ENCODE data around the gene HEMGN.

DNA sequence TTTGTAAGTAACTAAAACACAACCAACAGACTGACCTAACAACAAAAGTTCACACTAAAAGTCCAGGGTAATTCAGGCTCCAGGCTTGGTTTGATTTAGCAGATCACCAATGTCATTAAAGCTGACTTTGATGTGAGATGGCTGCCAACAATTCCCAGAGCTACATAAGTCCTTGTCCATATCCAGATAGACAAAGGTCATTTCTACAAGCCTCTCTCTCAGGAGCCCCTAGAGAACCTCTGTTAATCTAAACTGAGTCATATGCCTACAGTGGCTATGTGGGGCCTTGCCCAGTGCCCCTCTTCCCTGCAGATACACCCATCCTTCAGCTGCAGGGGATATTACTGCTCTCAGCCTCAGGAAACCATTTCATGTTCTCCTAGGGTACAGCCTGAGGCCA lies 26.9 kb upstream of the HEMGN start:
- TF ChIP-seq, protein P1, sequence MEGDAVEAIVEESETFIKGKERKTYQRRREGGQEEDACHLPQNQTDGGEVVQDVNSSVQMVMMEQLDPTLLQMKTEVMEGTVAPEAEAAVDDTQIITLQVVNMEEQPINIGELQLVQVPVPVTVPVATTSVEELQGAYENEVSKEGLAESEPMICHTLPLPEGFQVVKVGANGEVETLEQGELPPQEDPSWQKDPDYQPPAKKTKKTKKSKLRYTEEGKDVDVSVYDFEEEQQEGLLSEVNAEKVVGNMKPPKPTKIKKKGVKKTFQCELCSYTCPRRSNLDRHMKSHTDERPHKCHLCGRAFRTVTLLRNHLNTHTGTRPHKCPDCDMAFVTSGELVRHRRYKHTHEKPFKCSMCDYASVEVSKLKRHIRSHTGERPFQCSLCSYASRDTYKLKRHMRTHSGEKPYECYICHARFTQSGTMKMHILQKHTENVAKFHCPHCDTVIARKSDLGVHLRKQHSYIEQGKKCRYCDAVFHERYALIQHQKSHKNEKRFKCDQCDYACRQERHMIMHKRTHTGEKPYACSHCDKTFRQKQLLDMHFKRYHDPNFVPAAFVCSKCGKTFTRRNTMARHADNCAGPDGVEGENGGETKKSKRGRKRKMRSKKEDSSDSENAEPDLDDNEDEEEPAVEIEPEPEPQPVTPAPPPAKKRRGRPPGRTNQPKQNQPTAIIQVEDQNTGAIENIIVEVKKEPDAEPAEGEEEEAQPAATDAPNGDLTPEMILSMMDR (IDR thresholded peaks at IDR 0.05) = no peak
- TF ChIP-seq POLR2A (IDR thresholded peaks at IDR 0.05) = no peak

Measured in uterus (tissue), 2 donors.